CD4-positive, alpha-beta T cell treated with Interleukin-17A for 1 hour (primary cell): ENCODE measurements around the gene TKT.

Source experiments
- DNase-seq: peaks from one replicate; pipeline ENCODE4 v3.0.0-alpha.2; 2020

TKT gene

GRCh38 chr3:53239800-53240199 lies 16.0 kb downstream of the TKT start:
- no peak for DNase-seq

GRCh38 chr3:53238886-53239285 lies 16.9 kb downstream of the TKT start:
- DNase-seq, result no peak

GRCh38 chr3:53238051-53238850 lies 17.6 kb downstream of the TKT start:
- no peak for DNase-seq

- DNase-seq, result no peak
These were observed 19.5 kb downstream of the TKT start for GRCh38 chr3:53236112-53236841.

GRCh38 chr3:53235545-53235944 lies 20.3 kb downstream of the TKT start:
- DNase-seq, result no peak

GRCh38 chr3:53234841-53235232 lies 21.0 kb downstream of the TKT start:
- no peak for DNase-seq

GRCh38 chr3:53234130-53234840 lies 21.5 kb downstream of the TKT start:
- DNase-seq, result no peak

- DNase-seq, result no peak
These were observed 23.0 kb downstream of the TKT start for GRCh38 chr3:53232641-53233377.

GRCh38 chr3:53231532-53232511 lies 24.0 kb downstream of the TKT start:
- no peak for DNase-seq

- no peak for DNase-seq
These were observed 25.0 kb downstream of the TKT start for GRCh38 chr3:53230789-53231188.

GRCh38 chr3:53230041-53230621 lies 25.7 kb downstream of the TKT start:
- DNase-seq, result no peak

GRCh38 chr3:53229606-53230005 lies 26.2 kb downstream of the TKT start:
- DNase-seq, result no peak

GRCh38 chr3:53229171-53229570 lies 26.7 kb downstream of the TKT start:
- no peak for DNase-seq

- no peak for DNase-seq
These were observed 27.6 kb downstream of the TKT start for GRCh38 chr3:53227993-53228885.

- DNase-seq, result no peak
These were observed 28.9 kb downstream of the TKT start for GRCh38 chr3:53226841-53227407.

- DNase-seq, result no peak
These were observed 29.5 kb downstream of the TKT start for GRCh38 chr3:53226142-53226840.

GRCh38 chr3:53225651-53226050 lies 30.2 kb downstream of the TKT start:
- no peak for DNase-seq

- no peak for DNase-seq
These were observed 30.6 kb downstream of the TKT start for GRCh38 chr3:53225181-53225580.

GRCh38 chr3:53224536-53224935 lies 31.3 kb downstream of the TKT start:
- DNase-seq, result no peak
